OCI-LY3 (cell line): ENCODE measurements around the gene ZMIZ1.

Source experiments
- CTCF ChIP-seq: fragments of 200-600, 300-600 bp; sonication (generic); IDR thresholded peaks from 2 replicates; pipeline ENCODE4 v1.5.1; 2014; ENCODE audit warnings: antibody characterized with exemption, low read length, low read depth
- EZH2phosphoT487 ChIP-seq: fragments of 200-600 bp; shearing (Covaris generic); IDR thresholded peaks from 2 replicates; pipeline ENCODE4 v1.6.1; 2018; ENCODE audit warnings: antibody characterized with exemption, mixed run types, low read depth

DNA sequence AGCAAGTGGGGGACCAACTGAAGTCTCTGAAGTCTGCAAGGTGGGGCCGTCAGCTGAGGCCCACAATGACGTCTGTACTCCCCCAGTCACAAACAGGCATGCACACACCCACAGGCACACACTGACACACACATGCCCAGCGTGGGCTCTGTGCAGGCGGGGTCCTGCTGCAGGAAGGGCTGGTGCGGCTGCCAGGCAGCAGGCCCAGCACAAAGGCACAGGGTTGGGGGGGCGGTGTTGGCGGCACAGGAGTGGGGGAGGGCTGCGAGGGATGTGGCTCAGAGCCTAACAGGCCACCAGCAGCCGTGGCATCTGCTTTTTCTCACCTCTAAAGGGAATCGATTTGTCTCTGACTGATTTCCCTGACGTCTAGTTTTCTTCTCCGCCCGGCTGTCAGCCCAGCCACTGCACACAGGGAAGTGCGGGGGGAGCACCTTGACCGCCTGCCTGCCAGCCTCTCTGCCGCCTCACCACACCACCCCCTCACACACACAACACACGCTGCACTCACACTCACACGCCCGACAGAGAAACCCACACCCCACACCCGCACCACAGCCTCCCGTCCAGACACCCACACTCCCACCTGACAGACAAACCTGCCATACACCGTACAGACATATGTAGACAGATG, 43.5 kb upstream of the ZMIZ1 start:
- TF ChIP-seq CTCF (no peak), EZH2phosphoT487 (no peak)
